ENCODE data around the gene BOLA3.

Gene BOLA3

DNA sequence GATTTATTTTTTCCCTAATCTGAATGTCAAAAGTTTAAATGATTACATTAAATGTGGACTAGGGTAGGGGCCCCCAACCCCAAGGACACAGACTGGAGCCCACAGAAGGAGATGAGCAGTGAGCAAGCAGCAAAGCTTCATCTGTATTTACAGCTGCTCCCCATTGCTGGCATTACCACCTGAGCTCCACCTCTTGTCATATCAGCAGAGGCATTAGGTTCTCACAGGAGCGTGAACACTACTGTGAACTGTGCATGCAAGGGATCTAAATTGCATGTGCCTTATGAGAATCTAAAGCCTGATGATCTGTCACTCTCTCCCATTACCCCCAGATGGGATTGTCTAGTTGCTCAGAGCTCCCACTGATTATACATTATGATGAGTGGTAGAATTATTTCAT lies 27.2 kb upstream of the BOLA3 start:
- DNase-seq (ENCODE audit: low read depth in 2 of 2): no peak
- H3K4me3 ChIP-seq (replicated peaks in 1 of 2; ENCODE audit: low read depth in 2 of 2, low read length in 2 of 2): no peak overlapping the region
- TF ChIP-seq, protein P1, sequence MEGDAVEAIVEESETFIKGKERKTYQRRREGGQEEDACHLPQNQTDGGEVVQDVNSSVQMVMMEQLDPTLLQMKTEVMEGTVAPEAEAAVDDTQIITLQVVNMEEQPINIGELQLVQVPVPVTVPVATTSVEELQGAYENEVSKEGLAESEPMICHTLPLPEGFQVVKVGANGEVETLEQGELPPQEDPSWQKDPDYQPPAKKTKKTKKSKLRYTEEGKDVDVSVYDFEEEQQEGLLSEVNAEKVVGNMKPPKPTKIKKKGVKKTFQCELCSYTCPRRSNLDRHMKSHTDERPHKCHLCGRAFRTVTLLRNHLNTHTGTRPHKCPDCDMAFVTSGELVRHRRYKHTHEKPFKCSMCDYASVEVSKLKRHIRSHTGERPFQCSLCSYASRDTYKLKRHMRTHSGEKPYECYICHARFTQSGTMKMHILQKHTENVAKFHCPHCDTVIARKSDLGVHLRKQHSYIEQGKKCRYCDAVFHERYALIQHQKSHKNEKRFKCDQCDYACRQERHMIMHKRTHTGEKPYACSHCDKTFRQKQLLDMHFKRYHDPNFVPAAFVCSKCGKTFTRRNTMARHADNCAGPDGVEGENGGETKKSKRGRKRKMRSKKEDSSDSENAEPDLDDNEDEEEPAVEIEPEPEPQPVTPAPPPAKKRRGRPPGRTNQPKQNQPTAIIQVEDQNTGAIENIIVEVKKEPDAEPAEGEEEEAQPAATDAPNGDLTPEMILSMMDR (IDR thresholded peaks at IDR 0.05; ENCODE audit: low read depth, low read length): no peak

- DNase-seq (ENCODE audit: low read depth in 2 of 2): no peak
- TF ChIP-seq, protein P1 (IDR thresholded peaks at IDR 0.05; ENCODE audit: low read depth, low read length): no peak
- no peak overlapping the region for H3K4me3 ChIP-seq (replicated peaks in 1 of 2; ENCODE audit: low read depth in 2 of 2, low read length in 2 of 2)
Measured at GRCh38 chr2:74168739-74169138, 21.0 kb upstream of the BOLA3 start.

DNA sequence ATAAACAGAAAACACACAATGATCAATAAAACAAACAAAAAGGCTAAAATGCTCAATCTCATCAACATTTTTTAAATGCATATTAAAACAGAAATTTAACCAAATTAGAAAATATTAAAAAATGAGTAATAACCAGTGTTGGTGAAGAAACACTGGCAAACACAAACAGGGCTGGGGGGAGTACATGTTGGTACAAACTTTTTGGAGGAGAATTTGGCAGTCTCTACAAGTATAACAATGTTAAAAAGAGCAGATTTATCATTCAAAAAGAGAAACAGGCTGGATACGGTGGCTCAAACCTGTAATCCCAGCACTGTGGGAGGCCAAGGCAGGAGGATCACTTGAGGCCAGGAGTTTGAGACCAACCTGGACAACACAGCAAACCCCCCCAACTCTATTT lies 17.0 kb upstream of the BOLA3 start:
- DNase-seq (ENCODE audit: low read depth in 2 of 2): no peak
- H3K4me3 ChIP-seq (replicated peaks in 1 of 2; ENCODE audit: low read depth in 2 of 2, low read length in 2 of 2): no peak overlapping the region
- TF ChIP-seq, protein P1 (IDR thresholded peaks at IDR 0.05; ENCODE audit: low read depth, low read length): no peak

- no peak overlapping the region for H3K4me3 ChIP-seq (replicated peaks in 1 of 2; ENCODE audit: low read depth in 2 of 2, low read length in 2 of 2)
- DNase-seq (ENCODE audit: low read depth in 2 of 2): no peak
- TF ChIP-seq, protein P1 (IDR thresholded peaks at IDR 0.05; ENCODE audit: low read depth, low read length): no peak
Measured at GRCh38 chr2:74162951-74163350, 15.2 kb upstream of the BOLA3 start.

DNA sequence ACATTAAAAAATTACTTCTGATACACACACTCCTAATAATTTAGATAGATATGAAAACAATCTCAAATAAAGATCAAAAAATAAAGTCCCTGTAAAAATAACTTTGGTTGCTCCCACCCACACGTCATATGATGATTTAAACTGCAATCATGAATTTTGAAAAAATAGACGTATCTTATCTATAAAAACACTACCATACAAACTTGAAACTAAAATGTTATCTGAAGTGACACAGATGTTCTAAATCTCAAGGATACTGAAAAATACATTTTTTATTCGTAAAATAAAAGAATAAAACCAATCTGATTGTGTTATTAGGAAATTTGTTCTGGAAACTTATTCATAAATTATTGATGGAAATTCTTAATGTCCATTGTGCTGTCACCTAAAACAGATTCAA lies 8.1 kb upstream of the BOLA3 start:
- H3K4me3 ChIP-seq (replicated peaks in 1 of 2; ENCODE audit: low read depth in 2 of 2, low read length in 2 of 2): no peak overlapping the region
- no peak for DNase-seq (ENCODE audit: low read depth in 2 of 2)
- TF ChIP-seq, protein P1 (IDR thresholded peaks at IDR 0.05; ENCODE audit: low read depth, low read length): no peak

GRCh38 chr2:74152954-74153353 lies 5.2 kb upstream of the BOLA3 start:
- no peak for DNase-seq (ENCODE audit: low read depth in 2 of 2)
- H3K4me3 ChIP-seq (replicated peaks in 1 of 2; ENCODE audit: low read depth in 2 of 2, low read length in 2 of 2): no peak overlapping the region
- TF ChIP-seq, protein P1 (IDR thresholded peaks at IDR 0.05; ENCODE audit: low read depth, low read length): no peak

DNA sequence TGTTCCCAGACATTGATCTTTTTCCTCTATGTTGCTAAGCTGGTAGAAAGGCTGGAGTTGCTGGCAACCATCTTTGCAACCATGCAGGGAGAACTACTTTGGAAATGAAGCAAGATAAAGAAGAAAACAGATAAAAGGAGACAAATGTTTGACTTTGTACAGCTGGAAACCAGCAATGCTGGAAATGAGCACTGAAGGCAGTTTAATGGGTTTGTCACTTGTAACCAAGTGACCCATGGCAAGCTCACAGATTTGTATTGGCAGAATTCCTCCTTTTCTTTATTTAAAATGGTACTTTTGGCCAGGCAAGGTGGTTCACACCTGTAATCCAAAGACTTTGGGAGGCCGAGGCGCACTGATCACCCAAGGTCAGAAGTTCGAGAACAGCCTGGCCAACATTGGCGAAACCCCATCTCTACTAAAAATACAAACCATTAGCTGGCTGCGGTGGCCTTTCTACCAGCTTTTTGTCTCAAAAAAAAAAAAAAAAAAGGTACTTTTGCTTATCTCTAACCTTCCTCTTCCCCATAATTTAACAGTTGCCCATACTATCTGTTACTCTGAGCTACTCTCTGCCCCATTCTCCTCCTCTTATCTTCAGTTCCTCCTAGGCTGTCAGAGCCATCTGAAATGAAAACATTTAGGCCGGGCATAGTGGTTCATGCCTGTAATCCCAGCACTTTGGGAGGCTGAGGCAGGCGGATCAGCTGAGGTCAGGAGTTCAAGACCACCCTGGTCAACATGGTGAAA lies 2.0 kb upstream of the BOLA3 start:
- TF ChIP-seq, protein P1 (IDR thresholded peaks at IDR 0.05; ENCODE audit: low read depth, low read length): no peak
- DNase-seq (ENCODE audit: low read depth in 2 of 2): no peak
- H3K4me3 ChIP-seq (replicated peaks in 1 of 2; ENCODE audit: low read depth in 2 of 2, low read length in 2 of 2): no peak overlapping the region

All from cardiac fibroblast (primary cell).